H7 (cell line): ENCODE data around the gene RGS14. TPM values are rescaled to one million over a fixed set of nuclear protein-coding genes. Genes with fewer than 3 reads are reported as not detected.

Experiments used
- DNase-seq: peaks from one replicate; pipeline ENCODE4 v3.0.0; 2012
- H3K27me3 ChIP-seq: 2 replicates; pipeline ENCODE4 v1.6.0; 2011; ENCODE audit warnings: mild to moderate bottlenecking, low read length; ENCODE audit not compliant: control insufficient read depth, insufficient read depth
- H3K36me3 ChIP-seq: replicated peaks from 2 replicates; pipeline ENCODE4 v1.5.1; 2011; ENCODE audit warnings: low read length; ENCODE audit not compliant: control insufficient read depth, insufficient read depth
- H3K4me3 ChIP-seq: 2 replicates; pipeline ENCODE4 v1.5.1; 2011; ENCODE audit warnings: low read depth, mild to moderate bottlenecking, control low read depth, low read length, moderate library complexity; ENCODE audit not compliant: insufficient read depth
- total RNA-seq: library from RNA; depleted of rRNA; stranded (reverse); fragments of >200 nt; shearing (Covaris generic); gene quantifications from 2 replicates; pipeline ENCODE4 v1.2.3, GENCODE V29; 2014

RGS14 gene
- total RNA-seq, 1 experiment from 2014 or later, result 32.4 TPM

GRCh38 chr5:177385720-177386119, 28.0 kb downstream of the RGS14 start:
- DNase-seq, result no peak
- Histone ChIP-seq H3K4me3 (no peak overlapping the region), H3K27me3 (peaks cover 11% of the 10 kb centered on the region), H3K36me3 (no peaks in the 10 kb centered on the region)

- no peak overlapping the region for H3K4me3 ChIP-seq
- no peak for DNase-seq
- H3K36me3 ChIP-seq, result no peaks in the 10 kb centered on the region
- H3K27me3 ChIP-seq, result peaks cover 11% of the 10 kb centered on the region
Observed at GRCh38 chr5:177386542-177386941, 28.8 kb downstream of the RGS14 start.

- Histone ChIP-seq H3K36me3 (no peaks in the 10 kb centered on the region), H3K27me3 (peaks cover 11% of the 10 kb centered on the region), H3K4me3 (no peak overlapping the region)
- DNase-seq, result no peak
Observed at GRCh38 chr5:177387405-177387804, 29.7 kb downstream of the RGS14 start.

- Histone ChIP-seq H3K36me3 (no peaks in the 10 kb centered on the region), H3K27me3 (peaks cover 11% of the 10 kb centered on the region), H3K4me3 (no peak overlapping the region)
- DNase-seq, result no peak
Observed at GRCh38 chr5:177388521-177389052, 30.9 kb downstream of the RGS14 start.

- H3K36me3 ChIP-seq, result no peaks in the 10 kb centered on the region
- no peak overlapping the region for H3K4me3 ChIP-seq
- peaks cover 11% of the 10 kb centered on the region for H3K27me3 ChIP-seq
- no peak for DNase-seq
Observed at GRCh38 chr5:177389241-177390169, 31.8 kb downstream of the RGS14 start.

- Histone ChIP-seq H3K4me3 (no peak overlapping the region), H3K27me3 (peaks cover 11% of the 10 kb centered on the region), H3K36me3 (no peaks in the 10 kb centered on the region)
- peak; percentile 97 for DNase-seq
Observed at GRCh38 chr5:177390363-177391300, 32.9 kb downstream of the RGS14 start.

GRCh38 chr5:177392765-177393164, 35.0 kb downstream of the RGS14 start:
- H3K4me3 ChIP-seq, result no peak overlapping the region
- DNase-seq, result peak; percentile 35
- peaks cover 11% of the 10 kb centered on the region for H3K27me3 ChIP-seq
- no peaks in the 10 kb centered on the region for H3K36me3 ChIP-seq

GRCh38 chr5:177393206-177393765, 35.6 kb downstream of the RGS14 start:
- H3K36me3 ChIP-seq, result no peaks in the 10 kb centered on the region
- H3K4me3 ChIP-seq, result no peak overlapping the region
- no peak for DNase-seq

GRCh38 chr5:177393990-177394389, 36.3 kb downstream of the RGS14 start:
- H3K4me3 ChIP-seq, result no peak overlapping the region
- H3K27me3 ChIP-seq, result peaks cover 9% of the 10 kb centered on the region
- DNase-seq, result no peak

More at GRCh38 chr5:177393206-177393765, 35.6 kb downstream of the RGS14 start:
- H3K27me3 ChIP-seq, result peaks cover 11% of the 10 kb centered on the region

GRCh38 chr5:177396078-177396477, 38.4 kb downstream of the RGS14 start:
- H3K27me3 ChIP-seq, result peaks cover under 1% of the 10 kb centered on the region; the same call in 1 of the 2 replicates
- no peaks in the 10 kb centered on the region for H3K36me3 ChIP-seq
- DNase-seq, result peak; percentile 70
- H3K4me3 ChIP-seq, result no peak overlapping the region

More at GRCh38 chr5:177393990-177394389, 36.3 kb downstream of the RGS14 start:
- no peaks in the 10 kb centered on the region for H3K36me3 ChIP-seq

- Histone ChIP-seq H3K4me3 (no peak overlapping the region), H3K27me3 (peaks cover 6% of the 10 kb centered on the region; the same call in 1 of the 2 replicates), H3K36me3 (no peaks in the 10 kb centered on the region)
- no peak for DNase-seq
Observed at GRCh38 chr5:177396807-177397206, 39.1 kb downstream of the RGS14 start.

GRCh38 chr5:177397875-177398390, 40.2 kb downstream of the RGS14 start:
- H3K36me3 ChIP-seq, result no peaks in the 10 kb centered on the region

GRCh38 chr5:177399997-177400868, 42.5 kb downstream of the RGS14 start, which contains the start of gene PFN3:
PFN3 (minus strand) TSS chr5:177400661; CDS start chr5:177400576, 85 bp downstream.
- H3K27me3 ChIP-seq, result peaks cover 41% of the 10 kb centered on the region
- no peak within 1 kb of the TSS for H3K4me3 ChIP-seq
- H3K36me3 ChIP-seq, result no peaks in the 10 kb centered on the region
- DNase-seq, result peak; percentile 73

More at GRCh38 chr5:177397875-177398390, 40.2 kb downstream of the RGS14 start:
- DNase-seq, result no peak
- H3K4me3 ChIP-seq, result no peak overlapping the region
- peaks cover 18% of the 10 kb centered on the region for H3K27me3 ChIP-seq
